Left renal cortex interstitium (tissue), 4 donors: ENCODE data around the gene ASAH2. TPM values are rescaled to one million over a fixed set of nuclear protein-coding genes. Genes with fewer than 3 reads are reported as not detected.
"Not testable (repeated sequence)": the region's sequence is repeated elsewhere in the genome, so short reads cannot be mapped to it uniquely, and the experiment has no call there.

Experiments used
- DNase-seq, 4 donors: peaks; one replicate each; pipeline ENCODE4 v3.0.0-alpha.2; 2013; ENCODE audit warnings: low read depth in 4 of 4, low spot score in 2 of 4, missing footprints in 1 of 4
- polyA plus RNA-seq, 4 donors: library from polyadenylated mRNA; unstranded; fragments of 120-200 nt; gene quantifications; one replicate each; pipeline ENCODE4 v1.2.1, GENCODE V29; 2013; ENCODE audit not compliant: insufficient read length in 4 of 4

The ASAH2 gene
- polyA plus RNA-seq, 4 donors: 2.7 to 5.0 (median 3.4) TPM

- DNase-seq: no peak
Observed at GRCh38 chr10:50260791-50261281, 9.5 kb upstream of the ASAH2 start.

- DNase-seq: no peak
Observed at GRCh38 chr10:50254479-50254878, 3.2 kb upstream of the ASAH2 start.

- DNase-seq: no peak
Observed at GRCh38 chr10:50250096-50250854, 1.0 kb downstream of the ASAH2 start.

GRCh38 chr10:50248598-50248997 is 2.7 kb downstream of the ASAH2 start:
- DNase-seq: no peak

- no peak for DNase-seq
Observed at GRCh38 chr10:50248062-50248461, 3.3 kb downstream of the ASAH2 start.

- no peak for DNase-seq
Observed at GRCh38 chr10:50244201-50244600, 7.1 kb downstream of the ASAH2 start.

GRCh38 chr10:50242777-50243176 is 8.5 kb downstream of the ASAH2 start:
- no peak for DNase-seq

- not testable (repeated sequence) for DNase-seq
Observed at GRCh38 chr10:50241478-50241877, 9.8 kb downstream of the ASAH2 start.

GRCh38 chr10:50234486-50234885 is 16.8 kb downstream of the ASAH2 start:
- DNase-seq: no peak

GRCh38 chr10:50232261-50232639 is 19.1 kb downstream of the ASAH2 start:
- DNase-seq: no peak

- DNase-seq: no peak
Observed at GRCh38 chr10:50231515-50232260, 19.6 kb downstream of the ASAH2 start.

- no peak for DNase-seq
Observed at GRCh38 chr10:50229460-50229859, 21.9 kb downstream of the ASAH2 start.

GRCh38 chr10:50228672-50229071 is 22.6 kb downstream of the ASAH2 start:
- no peak for DNase-seq

- DNase-seq: no peak
Observed at GRCh38 chr10:50226610-50227009, 24.7 kb downstream of the ASAH2 start.

GRCh38 chr10:50224330-50224952 is 26.9 kb downstream of the ASAH2 start:
- DNase-seq: peak in 2 of 4 donors; percentile 3 to 20

GRCh38 chr10:50222199-50222598 is 29.1 kb downstream of the ASAH2 start:
- no peak for DNase-seq

- no peak for DNase-seq
Observed at GRCh38 chr10:50221470-50221869, 29.8 kb downstream of the ASAH2 start.

GRCh38 chr10:50219646-50220045 is 31.7 kb downstream of the ASAH2 start:
- DNase-seq: no peak

- DNase-seq: no peak
Observed at GRCh38 chr10:50219200-50219599, 32.1 kb downstream of the ASAH2 start.

- DNase-seq: no peak
Observed at GRCh38 chr10:50216894-50217293, 34.4 kb downstream of the ASAH2 start.

GRCh38 chr10:50216418-50216817 is 34.9 kb downstream of the ASAH2 start:
- no peak for DNase-seq
